Karpas-422 (cell line): ENCODE data around the gene ISG15. TPM values are rescaled to one million over a fixed set of nuclear protein-coding genes. Genes with fewer than 3 reads are reported as not detected.
"Not testable (repeated sequence)": the region's sequence is repeated elsewhere in the genome, so short reads cannot be mapped to it uniquely, and the experiment has no call there.

Experiments used
- DNase-seq: peaks from one replicate; pipeline ENCODE4 v3.0.0-alpha.2; 2015
- H2AFZ ChIP-seq: fragments of 200-600 bp; sonication (generic); 2 replicates; pipeline ENCODE4 v1.6.1; 2014; ENCODE audit warnings: antibody characterized with exemption, low read length, mixed read lengths
- H3K27ac ChIP-seq: fragments of 200-600 bp; sonication (generic); 2 replicates; pipeline ENCODE4 v1.5.1; 2014; ENCODE audit warnings: mild to moderate bottlenecking, low read length, moderate library complexity
- H3K27me3 ChIP-seq: fragments of 200-600 bp; sonication (generic); 2 replicates; pipeline ENCODE4 v1.6.1; 2014; ENCODE audit warnings: low read length, mixed read lengths
- H3K36me3 ChIP-seq: fragments of 200-600 bp; sonication (generic); 2 replicates; pipeline ENCODE4 v1.6.1; 2014; ENCODE audit warnings: low read length, mixed read lengths; ENCODE audit not compliant: insufficient read depth
- H3K4me1 ChIP-seq: fragments of 200-600 bp; sonication (generic); 2 replicates; pipeline ENCODE4 v1.6.1; 2014; ENCODE audit warnings: mild to moderate bottlenecking, low read length, mixed read lengths
- H3K4me2 ChIP-seq: fragments of 200-600 bp; sonication (generic); 2 replicates; pipeline ENCODE4 v1.6.1; 2014; ENCODE audit warnings: low read length, low read depth, mild to moderate bottlenecking; ENCODE audit not compliant: poor library complexity, severe bottlenecking
- H3K4me3 ChIP-seq: fragments of 200-600 bp; sonication (generic); 2 replicates; pipeline ENCODE4 v1.5.1; 2014; ENCODE audit warnings: mild to moderate bottlenecking, antibody characterized with exemption, low read length, mixed read lengths
- H3K79me2 ChIP-seq: fragments of 200-600 bp; sonication (generic); 2 replicates; pipeline ENCODE4 v1.6.1; 2014; ENCODE audit warnings: mild to moderate bottlenecking, low read length, mixed read lengths
- H3K9ac ChIP-seq: fragments of 200-600 bp; sonication (generic); 2 replicates; pipeline ENCODE4 v1.6.0; 2014; ENCODE audit warnings: low read length
- H3K9me2 ChIP-seq: fragments of 200-600 bp; sonication (generic), shearing (Covaris generic); replicated peaks from 2 replicates; pipeline ENCODE4 v1.6.0; 2014; ENCODE audit warnings: mild to moderate bottlenecking, low read length, moderate library complexity; ENCODE audit not compliant: insufficient read depth
- H3K9me3 ChIP-seq: fragments of 300-700, 200-600 bp; sonication (generic); 2 replicates; pipeline ENCODE4 v1.6.1; 2014; ENCODE audit warnings: low read length, mixed read lengths
- H4K20me1 ChIP-seq: fragments of 200-600 bp; sonication (generic); 2 replicates; pipeline ENCODE4 v1.6.1; 2014; ENCODE audit warnings: mild to moderate bottlenecking, antibody characterized with exemption, low read length, low read depth; ENCODE audit not compliant: insufficient read depth
- total RNA-seq: library from RNA; depleted of rRNA; stranded (reverse); fragments of >200 nt; shearing (Covaris generic); gene quantifications from 2 replicates; pipeline ENCODE4 v1.2.3, GENCODE V29; 2014; ENCODE audit warnings: low replicate concordance

Gene ISG15
- total RNA-seq, 1 experiment from 2014 or later, result 102 TPM

DNA sequence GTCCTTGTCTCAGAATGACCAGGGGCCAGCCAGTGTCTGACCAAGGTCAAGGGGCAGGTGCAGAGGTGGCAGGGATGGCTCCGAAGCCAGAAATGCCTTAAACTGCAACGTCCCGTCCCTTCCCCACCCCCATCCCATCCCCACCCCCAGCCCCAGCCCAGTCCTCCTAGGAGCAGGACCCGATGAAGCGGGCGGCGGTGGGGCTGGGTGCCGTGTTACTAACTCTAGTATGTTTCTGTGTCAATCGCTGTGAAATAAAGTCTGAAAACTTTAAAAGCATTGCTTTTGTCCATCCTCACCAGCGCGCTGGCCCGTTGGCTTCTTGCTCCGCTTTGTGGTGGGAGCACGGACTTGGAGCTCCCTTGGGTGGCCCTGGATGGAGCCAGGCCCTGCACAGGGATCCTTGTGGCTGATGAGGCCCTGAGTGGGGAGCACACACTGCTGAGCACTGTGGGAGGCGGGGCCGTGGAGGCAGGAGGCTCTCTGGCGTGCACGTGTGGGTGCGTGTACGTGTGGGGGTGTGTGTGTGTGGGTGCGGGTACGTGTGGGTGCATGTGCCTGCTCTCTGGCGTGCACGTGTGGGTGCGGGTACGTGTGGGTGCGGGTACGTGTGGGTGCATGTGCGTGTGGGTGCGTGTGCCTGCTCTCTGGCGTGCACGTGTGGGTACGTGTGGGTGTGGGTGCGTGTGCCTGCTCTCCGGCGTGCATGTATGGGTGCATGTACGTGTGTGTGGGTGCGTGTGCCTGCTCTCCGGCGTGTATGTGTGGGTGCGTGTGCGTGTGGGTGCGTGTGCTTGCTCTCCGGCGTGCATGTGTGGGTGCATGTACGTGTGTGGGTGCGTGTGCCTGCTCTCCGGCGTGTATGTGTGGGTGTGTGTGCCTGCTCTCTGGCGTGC lies 42.8 kb downstream of the ISG15 start:
- Histone ChIP-seq H3K27ac (no peak overlapping the region), H3K36me3 (no peaks in the 10 kb centered on the region), H3K79me2 (no peaks in the 10 kb centered on the region), H3K27me3 (no peaks in the 10 kb centered on the region), H4K20me1 (peaks cover 9% of the 10 kb centered on the region; the same call in 1 of the 2 replicates), H3K4me3 (no peak overlapping the region), H3K9me3 (no peaks in the 10 kb centered on the region), H3K4me2 (no peak overlapping the region), H3K4me1 (peaks cover 10% of the 10 kb centered on the region), H2AFZ (no peak overlapping the region), H3K9me2 (no peaks in the 10 kb centered on the region), H3K9ac (no peak overlapping the region)
- DNase-seq, result no peak

GRCh38 chr1:1057769-1058087 lies 44.4 kb downstream of the ISG15 start:
- H3K4me3 ChIP-seq, H2AFZ ChIP-seq, H3K4me1 ChIP-seq, H4K20me1 ChIP-seq, H3K9me3 ChIP-seq, H3K27me3 ChIP-seq, H3K9me2 ChIP-seq, H3K79me2 ChIP-seq, H3K36me3 ChIP-seq, DNase-seq, H3K4me2 ChIP-seq, H3K9ac ChIP-seq, H3K27ac ChIP-seq: not testable (repeated sequence)

GRCh38 chr1:1058088-1058905 lies 45.0 kb downstream of the ISG15 start:
- Histone ChIP-seq H2AFZ (no peak overlapping the region), H3K27me3 (no peaks in the 10 kb centered on the region)

DNA sequence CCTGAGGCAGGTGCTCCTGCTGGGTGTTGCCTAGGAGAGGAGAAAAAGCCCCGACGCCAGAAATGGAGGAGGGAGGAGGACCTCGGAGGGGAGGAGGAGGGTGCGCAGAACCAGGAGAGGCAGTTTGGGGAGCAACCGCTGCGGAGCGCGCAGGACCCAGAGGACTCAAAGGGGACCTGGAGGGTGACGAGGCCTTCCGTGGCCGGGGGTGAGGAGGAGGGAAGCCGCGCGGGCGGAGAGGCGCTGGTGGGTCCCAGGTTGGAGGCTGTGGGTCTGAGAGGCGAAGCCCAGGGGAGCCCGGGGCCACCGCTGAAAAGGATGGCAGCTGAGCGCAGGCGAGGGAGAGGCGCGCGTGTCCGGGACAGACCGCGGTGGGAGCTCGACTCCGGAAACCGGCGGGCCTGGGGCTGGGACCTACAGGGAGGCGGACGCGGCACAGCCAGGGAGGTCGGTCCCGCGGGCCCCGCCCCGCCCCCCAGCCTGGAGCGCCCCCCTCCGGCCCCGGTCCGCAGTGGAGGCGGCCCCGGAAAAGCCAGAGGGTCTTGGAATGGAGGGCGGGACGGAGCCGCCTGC lies 45.7 kb downstream of the ISG15 start:
- Histone ChIP-seq H4K20me1 (peaks cover 10% of the 10 kb centered on the region; the same call in 1 of the 2 replicates), H3K4me2 (peak overlapping the region; percentile 68), H3K79me2 (no peaks in the 10 kb centered on the region), H3K4me3 (peak overlapping the region; percentile 64), H2AFZ (0 out of 2 replicates have a peak overlapping the region, but pooled peaks have one; percentile 36), H3K9ac (peak overlapping the region; percentile 54), H3K27ac (no peak overlapping the region), H3K4me1 (peaks cover 11% of the 10 kb centered on the region), H3K9me3 (no peaks in the 10 kb centered on the region), H3K27me3 (no peaks in the 10 kb centered on the region), H3K9me2 (no peaks in the 10 kb centered on the region), H3K36me3 (no peaks in the 10 kb centered on the region)
- DNase-seq, result no peak

More at GRCh38 chr1:1058088-1058905, 45.0 kb downstream of the ISG15 start:
- no peak overlapping the region for H3K27ac ChIP-seq
- no peaks in the 10 kb centered on the region for H3K9me3 ChIP-seq
- peaks cover 10% of the 10 kb centered on the region for H3K4me1 ChIP-seq
- DNase-seq, result no peak
- no peaks in the 10 kb centered on the region for H3K79me2 ChIP-seq
- peak overlapping the region; percentile 54 for H3K9ac ChIP-seq
- H4K20me1 ChIP-seq, result peaks cover 9% of the 10 kb centered on the region; the same call in 1 of the 2 replicates
- no peak overlapping the region for H3K4me3 ChIP-seq
- no peaks in the 10 kb centered on the region for H3K9me2 ChIP-seq
- no peaks in the 10 kb centered on the region for H3K36me3 ChIP-seq
- peak overlapping the region; percentile 68 for H3K4me2 ChIP-seq

DNA sequence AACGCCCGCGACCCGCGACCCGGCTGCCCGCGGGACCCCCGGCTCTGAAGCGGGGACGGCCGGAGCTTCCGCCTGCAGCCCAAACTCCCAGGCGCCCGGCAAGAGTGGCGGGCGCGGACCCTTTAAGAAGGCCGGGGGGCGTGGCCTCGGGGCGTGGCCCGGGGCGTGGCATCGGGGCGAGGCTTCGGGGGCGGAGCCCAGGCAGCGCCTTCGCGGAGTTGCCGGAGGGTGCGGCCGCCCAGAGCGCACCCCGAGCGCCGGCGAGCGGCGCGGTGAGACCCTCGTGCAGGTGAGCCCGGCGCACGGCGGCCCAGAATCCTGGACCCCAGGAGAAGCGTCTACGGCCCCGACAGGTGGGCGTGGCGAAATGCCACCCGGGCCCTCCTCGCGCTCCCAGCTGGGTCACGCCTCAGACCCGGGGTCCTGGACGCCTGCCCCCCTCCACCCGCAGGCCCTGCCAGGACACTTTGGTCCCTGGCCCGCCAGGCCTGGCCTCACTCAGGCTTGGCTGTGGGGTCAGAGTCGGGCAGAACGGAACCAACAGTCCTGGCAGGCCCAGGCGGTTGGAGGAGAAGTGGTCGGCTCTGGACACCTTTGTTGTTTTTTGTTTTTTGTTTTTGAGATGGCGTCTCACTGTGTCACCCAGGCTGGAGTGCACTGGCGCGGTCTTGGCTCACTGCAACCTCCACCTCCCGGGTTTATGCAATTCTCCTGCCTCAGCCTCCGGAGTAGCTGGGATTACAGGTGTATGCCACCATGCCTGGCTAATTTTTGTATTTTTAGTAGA lies 46.4 kb downstream of the ISG15 start:
- Histone ChIP-seq H3K4me3 (peak overlapping the region; percentile 64), H3K9me2 (no peaks in the 10 kb centered on the region), H2AFZ (0 out of 2 replicates have a peak overlapping the region, but pooled peaks have one; percentile 36), H3K36me3 (no peaks in the 10 kb centered on the region), H3K4me2 (peak overlapping the region; percentile 68), H3K79me2 (no peaks in the 10 kb centered on the region), H3K9ac (peak overlapping the region; percentile 54), H3K9me3 (no peaks in the 10 kb centered on the region), H3K27ac (no peak overlapping the region), H3K4me1 (peaks cover 14% of the 10 kb centered on the region), H4K20me1 (peaks cover 15% of the 10 kb centered on the region; the same call in 1 of the 2 replicates), H3K27me3 (no peaks in the 10 kb centered on the region)
- peak; percentile 97 for DNase-seq

DNA sequence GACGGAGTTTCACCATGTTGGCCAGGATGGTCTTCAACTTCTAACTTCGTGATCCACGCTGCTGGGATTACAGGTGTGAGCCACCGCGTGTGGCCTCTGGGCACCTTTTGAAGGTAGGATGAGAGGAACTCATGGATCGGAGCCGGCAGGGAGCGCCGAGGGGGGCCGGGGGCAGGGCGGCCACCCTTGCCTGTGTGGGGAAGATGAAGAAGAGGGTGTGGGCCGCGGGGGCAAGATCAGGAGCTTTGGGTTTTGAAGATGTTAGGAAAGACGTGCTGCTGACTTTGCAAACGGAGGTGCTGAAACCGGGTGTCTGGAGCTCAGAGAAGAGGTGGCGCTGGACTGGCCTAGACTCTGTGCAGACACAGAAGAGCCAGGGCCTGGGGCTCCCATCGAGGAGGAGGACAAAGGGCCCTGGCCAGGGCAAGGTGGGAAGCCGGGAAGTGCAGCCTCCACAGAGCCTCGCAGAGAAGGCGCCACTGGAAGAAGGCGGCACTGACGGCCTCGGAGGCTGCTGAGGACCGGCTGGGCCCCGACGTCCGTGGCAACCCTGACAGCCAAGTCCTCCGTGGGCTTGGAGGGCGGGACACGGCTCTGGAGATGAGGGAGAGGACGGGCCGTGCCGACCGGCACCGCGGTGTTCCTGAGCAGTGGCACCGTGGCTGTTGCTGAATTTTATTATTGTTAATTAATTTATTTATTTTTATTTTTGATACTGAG lies 47.1 kb downstream of the ISG15 start:
- no peak overlapping the region for H3K27ac ChIP-seq
- H3K36me3 ChIP-seq, result no peaks in the 10 kb centered on the region
- H4K20me1 ChIP-seq, result peaks cover 13% of the 10 kb centered on the region; the same call in 1 of the 2 replicates
- H3K4me1 ChIP-seq, result peaks cover 14% of the 10 kb centered on the region
- H3K79me2 ChIP-seq, result no peaks in the 10 kb centered on the region
- DNase-seq, result no peak
- no peak overlapping the region for H3K4me3 ChIP-seq
- H3K9me2 ChIP-seq, result no peaks in the 10 kb centered on the region
- no peaks in the 10 kb centered on the region for H3K9me3 ChIP-seq
- H3K4me2 ChIP-seq, result no peak overlapping the region
- H3K9ac ChIP-seq, result no peak overlapping the region
- no peaks in the 10 kb centered on the region for H3K27me3 ChIP-seq
- H2AFZ ChIP-seq, result no peak overlapping the region

GRCh38 chr1:1061682-1062345 lies 48.5 kb downstream of the ISG15 start:
- no peak for DNase-seq
- peaks cover 11% of the 10 kb centered on the region; the same call in 1 of the 2 replicates for H4K20me1 ChIP-seq
- H3K4me3 ChIP-seq, result no peak overlapping the region
- H3K9me2 ChIP-seq, result no peaks in the 10 kb centered on the region
- H2AFZ ChIP-seq, result no peak overlapping the region
- no peak overlapping the region for H3K4me2 ChIP-seq
- H3K79me2 ChIP-seq, result no peaks in the 10 kb centered on the region
- no peak overlapping the region for H3K27ac ChIP-seq
- H3K4me1 ChIP-seq, result peaks cover 14% of the 10 kb centered on the region
- H3K9ac ChIP-seq, result no peak overlapping the region
- H3K36me3 ChIP-seq, result no peaks in the 10 kb centered on the region
- H3K9me3 ChIP-seq, result no peaks in the 10 kb centered on the region
- H3K27me3 ChIP-seq, result no peaks in the 10 kb centered on the region
